HG03460 (cell line): ENCODE data around the gene AATK.

Experiments
- ATAC-seq: cut with Tn5 transposase; IDR thresholded peaks from one replicate; pipeline ENCODE4 v1.9.1; 2021; ENCODE audit not compliant: unreplicated experiment

AATK gene

GRCh38 chr17:81195941-81196495, 30.0 kb upstream of the AATK start:
- ATAC-seq: no peak

- ATAC-seq: no peak
Measured at GRCh38 chr17:81194941-81195901, 29.2 kb upstream of the AATK start.

GRCh38 chr17:81194225-81194760, 28.3 kb upstream of the AATK start:
- no peak for ATAC-seq

- no peak for ATAC-seq
Measured at GRCh38 chr17:81193470-81194224, 27.6 kb upstream of the AATK start.

- ATAC-seq: no peak
Measured at GRCh38 chr17:81193051-81193410, 27.0 kb upstream of the AATK start.

GRCh38 chr17:81192386-81193050, 26.5 kb upstream of the AATK start:
- no peak for ATAC-seq

GRCh38 chr17:81191646-81192045, 25.6 kb upstream of the AATK start:
- ATAC-seq: no peak

- ATAC-seq: no peak
Measured at GRCh38 chr17:81191116-81191515, 25.1 kb upstream of the AATK start.

- no peak for ATAC-seq
Measured at GRCh38 chr17:81190591-81190990, 24.6 kb upstream of the AATK start.

- no peak for ATAC-seq
Measured at GRCh38 chr17:81189670-81190530, 23.9 kb upstream of the AATK start.

GRCh38 chr17:81189016-81189415, 23.0 kb upstream of the AATK start:
- ATAC-seq: no peak

GRCh38 chr17:81188491-81188840, 22.4 kb upstream of the AATK start:
- no peak for ATAC-seq

GRCh38 chr17:81187586-81188490, 21.8 kb upstream of the AATK start:
- ATAC-seq: no peak

- ATAC-seq: no peak
Measured at GRCh38 chr17:81187120-81187519, 21.1 kb upstream of the AATK start.

GRCh38 chr17:81186203-81186602, 20.2 kb upstream of the AATK start:
- no peak for ATAC-seq

- no peak for ATAC-seq
Measured at GRCh38 chr17:81184555-81184954, 18.5 kb upstream of the AATK start.

- ATAC-seq: no peak
Measured at GRCh38 chr17:81183807-81184206, 17.8 kb upstream of the AATK start.

GRCh38 chr17:81183316-81183715, 17.3 kb upstream of the AATK start:
- ATAC-seq: no peak

- no peak for ATAC-seq
Measured at GRCh38 chr17:81182596-81182995, 16.6 kb upstream of the AATK start.
